Adrenal gland (tissue), 5 donors: ENCODE data around the gene SLC43A2.

Experiments used
- POLR2A ChIP-seq, 2 donors: fragments of 450-650 bp; IDR thresholded peaks; one replicate each; pipeline ENCODE4 v1.6.1; 2017; ENCODE audit warnings: antibody characterized with exemption in 2 of 2, mild to moderate bottlenecking in 2 of 2, moderate library complexity in 1 of 2
- TF ChIP-seq, protein P1 (sequence below), 6 experiments: fragments of 450-650 bp in 4 of 6; fragments of 200-600 bp in 2 of 6; sonication (generic) in 1 of 6; IDR thresholded peaks; 1 replicate in 5 of 6; 2 replicates in 1 of 6; pipeline versions ENCODE4 v1.5.1 to v1.8.0; 2016 to 2021; ENCODE audit warnings: antibody characterized with exemption in 6 of 6, mild to moderate bottlenecking in 2 of 6, moderate library complexity in 1 of 6
- donor health status: DM: no; HTN: no; CAD: no.

DNA sequence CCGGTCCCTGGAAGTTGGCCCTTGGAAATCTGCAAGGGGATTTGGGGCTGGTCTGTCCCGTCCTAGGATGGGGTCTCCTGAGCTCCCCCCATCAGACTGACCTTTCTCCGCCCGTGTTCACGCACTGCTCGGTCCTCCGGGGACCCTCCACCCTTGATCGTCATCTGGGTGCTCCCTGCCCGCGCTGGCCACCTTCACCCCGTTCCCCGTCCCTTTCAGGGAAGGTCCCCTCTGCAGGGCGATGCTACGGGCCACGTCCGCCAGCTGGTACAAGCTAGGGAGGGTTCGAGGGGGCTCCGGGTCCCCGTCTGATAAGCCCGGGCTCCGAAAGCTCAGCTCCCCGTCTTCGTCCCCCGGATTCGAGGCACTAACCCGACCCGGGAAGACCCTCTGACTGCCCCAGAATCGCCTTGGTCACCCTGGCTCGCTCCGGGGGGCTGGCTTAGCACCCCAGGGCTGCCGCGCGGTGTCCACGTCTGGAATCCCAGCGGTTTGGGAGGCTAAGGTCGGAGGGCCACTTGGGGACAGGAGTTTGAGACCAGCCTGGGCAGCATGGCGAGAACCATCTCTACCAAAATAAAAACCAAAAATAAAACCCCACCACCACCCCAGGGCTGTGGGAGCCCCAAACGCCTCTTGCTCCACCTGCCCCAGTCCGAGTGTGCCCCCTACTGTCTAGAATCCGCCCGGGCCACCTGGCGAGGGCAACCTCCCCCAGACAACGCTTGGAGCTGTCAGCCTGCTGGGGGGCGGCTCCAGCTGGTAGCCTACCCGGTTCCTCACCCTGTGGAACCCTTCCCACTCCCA is 1.1 kb upstream of the SLC43A2 start:
- TF ChIP-seq, protein P1, sequence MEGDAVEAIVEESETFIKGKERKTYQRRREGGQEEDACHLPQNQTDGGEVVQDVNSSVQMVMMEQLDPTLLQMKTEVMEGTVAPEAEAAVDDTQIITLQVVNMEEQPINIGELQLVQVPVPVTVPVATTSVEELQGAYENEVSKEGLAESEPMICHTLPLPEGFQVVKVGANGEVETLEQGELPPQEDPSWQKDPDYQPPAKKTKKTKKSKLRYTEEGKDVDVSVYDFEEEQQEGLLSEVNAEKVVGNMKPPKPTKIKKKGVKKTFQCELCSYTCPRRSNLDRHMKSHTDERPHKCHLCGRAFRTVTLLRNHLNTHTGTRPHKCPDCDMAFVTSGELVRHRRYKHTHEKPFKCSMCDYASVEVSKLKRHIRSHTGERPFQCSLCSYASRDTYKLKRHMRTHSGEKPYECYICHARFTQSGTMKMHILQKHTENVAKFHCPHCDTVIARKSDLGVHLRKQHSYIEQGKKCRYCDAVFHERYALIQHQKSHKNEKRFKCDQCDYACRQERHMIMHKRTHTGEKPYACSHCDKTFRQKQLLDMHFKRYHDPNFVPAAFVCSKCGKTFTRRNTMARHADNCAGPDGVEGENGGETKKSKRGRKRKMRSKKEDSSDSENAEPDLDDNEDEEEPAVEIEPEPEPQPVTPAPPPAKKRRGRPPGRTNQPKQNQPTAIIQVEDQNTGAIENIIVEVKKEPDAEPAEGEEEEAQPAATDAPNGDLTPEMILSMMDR (IDR thresholded peaks at IDR 0.05): peak; percentile 38 to 63 (median 57)
- no peak for TF ChIP-seq POLR2A (IDR thresholded peaks at IDR 0.05)
